Measurements from ENCODE around the gene TMC7. TPM values are rescaled to one million over a fixed set of nuclear protein-coding genes. Genes with fewer than 3 reads are reported as not detected.

TMC7 gene
- total and polyA plus RNA-seq, 2 of the 13 experiments (the other 11 are each of a cell fraction or from before 2014, with no cell fraction given), result 1.2 to 5.1 TPM

DNA sequence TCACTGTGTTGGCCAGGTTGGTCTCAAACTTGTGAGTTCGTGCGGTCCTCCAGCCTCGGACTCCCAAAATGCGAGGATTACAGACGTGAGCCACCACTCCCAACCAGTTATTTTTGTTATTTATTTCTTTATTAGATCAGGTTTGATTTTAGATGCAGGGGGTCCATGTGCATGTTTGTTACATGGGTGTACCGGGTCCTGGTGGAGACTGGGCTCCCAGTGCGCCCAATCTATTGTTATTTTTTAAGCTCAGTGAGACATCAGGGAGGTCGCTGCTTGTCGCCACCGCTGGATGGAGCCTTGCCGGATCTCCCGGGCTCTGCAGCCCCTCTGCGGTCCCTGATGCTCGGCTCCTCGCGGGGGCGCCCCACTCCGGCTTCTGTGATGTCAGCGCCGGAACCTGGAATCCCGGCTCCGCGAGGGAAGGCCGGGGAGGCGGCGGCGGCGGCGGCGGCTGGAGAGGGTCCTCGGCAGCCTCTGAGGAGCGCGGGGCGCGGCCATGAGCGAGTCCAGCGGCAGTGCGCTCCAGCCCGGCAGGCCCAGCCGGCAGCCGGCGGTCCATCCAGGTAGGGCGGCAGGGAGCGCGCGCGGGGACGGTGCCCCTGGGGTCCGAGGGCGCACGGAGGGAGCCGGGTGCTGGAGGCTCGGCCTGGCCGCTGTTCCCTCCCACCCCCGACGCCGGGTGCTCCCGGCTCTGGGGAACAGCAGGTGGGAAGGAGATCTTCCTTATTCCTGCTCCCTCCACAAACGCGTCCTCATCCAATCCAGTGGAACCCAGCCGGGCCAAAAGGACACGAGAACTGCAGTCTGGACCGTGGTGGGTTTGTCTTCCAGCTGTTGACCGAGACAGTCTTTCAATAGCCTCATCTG, at the start of gene TMC7 (continued):
- TF ChIP-seq, protein P1, sequence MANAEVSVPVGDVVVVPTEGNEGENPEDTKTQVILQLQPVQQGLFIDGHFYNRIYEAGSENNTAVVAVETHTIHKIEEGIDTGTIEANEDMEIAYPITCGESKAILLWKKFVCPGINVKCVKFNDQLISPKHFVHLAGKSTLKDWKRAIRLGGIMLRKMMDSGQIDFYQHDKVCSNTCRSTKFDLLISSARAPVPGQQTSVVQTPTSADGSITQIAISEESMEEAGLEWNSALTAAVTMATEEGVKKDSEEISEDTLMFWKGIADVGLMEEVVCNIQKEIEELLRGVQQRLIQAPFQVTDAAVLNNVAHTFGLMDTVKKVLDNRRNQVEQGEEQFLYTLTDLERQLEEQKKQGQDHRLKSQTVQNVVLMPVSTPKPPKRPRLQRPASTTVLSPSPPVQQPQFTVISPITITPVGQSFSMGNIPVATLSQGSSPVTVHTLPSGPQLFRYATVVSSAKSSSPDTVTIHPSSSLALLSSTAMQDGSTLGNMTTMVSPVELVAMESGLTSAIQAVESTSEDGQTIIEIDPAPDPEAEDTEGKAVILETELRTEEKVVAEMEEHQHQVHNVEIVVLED (CRISPR knock-in tag; IDR thresholded peaks at IDR 0.05; ENCODE audit: borderline replicate concordance), result peak; percentile 69
- peak; percentile 79 for TF ChIP-seq ZNF121 (CRISPR knock-in tag; IDR thresholded peaks at IDR 0.05)
- 0 out of 2 replicates have a peak, but pooled peaks have one; percentile 51 for TF ChIP-seq ZNF576 (CRISPR knock-in tag; IDR thresholded peaks at IDR 0.05)
- no peak for TF ChIP-seq FOXJ3 (CRISPR knock-in tag; IDR thresholded peaks at IDR 0.05; ENCODE audit: borderline replicate concordance)
- no peak for TF ChIP-seq CEBPZ (IDR thresholded peaks at IDR 0.05; ENCODE audit: low read length)
- TF ChIP-seq MLX (CRISPR knock-in tag; IDR thresholded peaks at IDR 0.05), result peak; percentile 44; the same call in 1 of the 2 replicates
- 0 out of 2 replicates have a peak, but pooled peaks have one; percentile 83 for TF ChIP-seq ZNF383 (CRISPR knock-in tag; IDR thresholded peaks at IDR 0.05; ENCODE audit: borderline replicate concordance)
- TF ChIP-seq MED8 (CRISPR knock-in tag; IDR thresholded peaks at IDR 0.05; ENCODE audit: insufficient replicate concordance), result peak; percentile 17
- TF ChIP-seq ZNF850 (CRISPR knock-in tag; conservative IDR thresholded peaks at IDR 0.05), result no peak
- peak; percentile 98; the same call in 1 of the 2 replicates for TF ChIP-seq MTERF4 (CRISPR knock-in tag; IDR thresholded peaks at IDR 0.05)
- no peak for TF ChIP-seq ZNF652 (CRISPR knock-in tag; IDR thresholded peaks at IDR 0.05; ENCODE audit: borderline replicate concordance, low read depth)
- peak; percentile 90 for TF ChIP-seq BRF2 (CRISPR knock-in tag; IDR thresholded peaks at IDR 0.05)
- TF ChIP-seq RBFOX2 (IDR thresholded peaks at IDR 0.05; ENCODE audit: low read depth, low read length), result peak; percentile 84
- no peak for TF ChIP-seq ZBTB1 (CRISPR knock-in tag; IDR thresholded peaks at IDR 0.05; ENCODE audit: borderline replicate concordance)
- TF ChIP-seq, protein P2, sequence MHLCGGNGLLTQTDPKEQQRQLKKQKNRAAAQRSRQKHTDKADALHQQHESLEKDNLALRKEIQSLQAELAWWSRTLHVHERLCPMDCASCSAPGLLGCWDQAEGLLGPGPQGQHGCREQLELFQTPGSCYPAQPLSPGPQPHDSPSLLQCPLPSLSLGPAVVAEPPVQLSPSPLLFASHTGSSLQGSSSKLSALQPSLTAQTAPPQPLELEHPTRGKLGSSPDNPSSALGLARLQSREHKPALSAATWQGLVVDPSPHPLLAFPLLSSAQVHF (CRISPR knock-in tag; IDR thresholded peaks at IDR 0.05), result 0 out of 2 replicates have a peak, but pooled peaks have one; percentile 27
- TF ChIP-seq ZBTB8A (CRISPR knock-in tag; IDR thresholded peaks at IDR 0.05; ENCODE audit: borderline replicate concordance, low read depth), result no peak
- TF ChIP-seq TBP (CRISPR knock-in tag; IDR thresholded peaks at IDR 0.05), result 0 out of 2 replicates have a peak, but pooled peaks have one; percentile 33
- TF ChIP-seq TP53 (CRISPR knock-in tag; conservative IDR thresholded peaks at IDR 0.05), result 0 out of 2 replicates have a peak, but pooled peaks have one; percentile 13
- TF ChIP-seq KDM5A (IDR thresholded peaks at IDR 0.05; ENCODE audit: borderline replicate concordance, low read length), result no peak; the same call in 1 of the 2 replicates
